ENCODE data around the gene DDX56. TPM values are rescaled to one million over a fixed set of nuclear protein-coding genes. Genes with fewer than 3 reads are reported as not detected.

The DDX56 gene
- polyA plus RNA-seq, 1 of the 3 experiments (the other 2 are of a cell fraction): 97.1 TPM

DNA sequence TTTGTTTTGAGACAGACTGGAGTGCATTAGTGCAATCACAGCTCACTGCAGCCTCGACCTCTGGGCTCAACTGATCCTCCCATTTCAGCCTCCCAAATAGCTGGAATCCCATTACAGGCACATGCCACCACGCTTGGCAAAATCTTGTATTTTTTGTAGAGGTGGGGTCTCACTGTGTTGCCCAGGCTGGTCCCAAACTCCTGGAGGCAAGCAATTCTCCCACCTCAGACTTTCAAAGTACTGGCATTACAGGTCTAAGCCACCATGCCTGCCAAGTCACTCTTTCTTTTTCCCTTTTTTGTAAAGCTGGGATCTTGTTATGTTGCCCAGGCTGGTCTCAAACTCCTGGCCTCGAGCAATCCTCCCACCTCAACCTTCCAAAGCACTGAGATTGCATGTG is 24.3 kb downstream of the DDX56 start:
- Histone ChIP-seq H3K4me1 (ENCODE audit: control insufficient read depth in 1 of 2, insufficient read depth in 2 of 2, low read depth in 1 of 2, low read length in 1 of 2) (no peaks in the 10 kb centered on the region), H3K36me3 (replicated peaks in 1 of 2; ENCODE audit: control insufficient read depth in 1 of 2, insufficient read depth in 2 of 2, low read length in 1 of 2) (no peaks in the 10 kb centered on the region), H3F3A (replicated peaks; ENCODE audit: insufficient read depth) (peaks cover 9% of the 10 kb centered on the region), H3K9ac (no peak overlapping the region), H3K27ac (ENCODE audit: low read depth in 2 of 2, low read length in 1 of 2) (no peak overlapping the region), H2AFZ (ENCODE audit: low read depth) (no peak overlapping the region), H4K20me1 (ENCODE audit: insufficient read depth) (no peaks in the 10 kb centered on the region), H3K27me3 (ENCODE audit: insufficient read depth) (peaks cover 8% of the 10 kb centered on the region; the same call in 1 of the 2 replicates), H3K4me3 (ENCODE audit: low read depth in 2 of 2, low read length in 1 of 2) (no peak overlapping the region), H3K9me2 (no peaks in the 10 kb centered on the region), H3K9me3 (no peaks in the 10 kb centered on the region), H3K4me2 (no peak overlapping the region), H3K79me2 (ENCODE audit: insufficient read depth) (no peaks in the 10 kb centered on the region)
- TF ChIP-seq EZH2phosphoT487 (IDR thresholded peaks at IDR 0.05; ENCODE audit: borderline replicate concordance, low read depth) (no peak), MXI1 (IDR thresholded peaks at IDR 0.05; ENCODE audit: low read depth, low read length) (no peak), FOXJ3 (CRISPR knock-in tag; IDR thresholded peaks at IDR 0.05) (no peak), FOSL2 (IDR thresholded peaks at IDR 0.05; ENCODE audit: borderline replicate concordance, low read depth) (no peak), FOXM1 (IDR thresholded peaks at IDR 0.05; ENCODE audit: low read depth) (no peak)
- TF ChIP-seq, protein P1, sequence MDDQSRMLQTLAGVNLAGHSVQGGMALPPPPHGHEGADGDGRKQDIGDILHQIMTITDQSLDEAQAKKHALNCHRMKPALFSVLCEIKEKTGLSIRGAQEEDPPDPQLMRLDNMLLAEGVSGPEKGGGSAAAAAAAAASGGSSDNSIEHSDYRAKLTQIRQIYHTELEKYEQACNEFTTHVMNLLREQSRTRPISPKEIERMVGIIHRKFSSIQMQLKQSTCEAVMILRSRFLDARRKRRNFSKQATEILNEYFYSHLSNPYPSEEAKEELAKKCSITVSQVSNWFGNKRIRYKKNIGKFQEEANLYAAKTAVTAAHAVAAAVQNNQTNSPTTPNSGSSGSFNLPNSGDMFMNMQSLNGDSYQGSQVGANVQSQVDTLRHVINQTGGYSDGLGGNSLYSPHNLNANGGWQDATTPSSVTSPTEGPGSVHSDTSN (IDR thresholded peaks at IDR 0.05): no peak
- 7% methylated on average over 3 of the region's 3 CpGs for WGBS (ENCODE audit: low lambda C conversion rate)
- CTCF ChIA-PET: interaction anchor here (1.3 to 9.1 kb wide), 6 partner anchors 12 to 335 kb away, joined by 3 to 55 read pairs (median 6); no protein-coding TSS in a partner anchor
- no peak for DNase-seq
- POLR2A ChIA-PET: interaction anchor here (2.1 kb wide), 1 partner anchor 16 kb away, joined by 5 read pairs; no protein-coding TSS in a partner anchor

DNA sequence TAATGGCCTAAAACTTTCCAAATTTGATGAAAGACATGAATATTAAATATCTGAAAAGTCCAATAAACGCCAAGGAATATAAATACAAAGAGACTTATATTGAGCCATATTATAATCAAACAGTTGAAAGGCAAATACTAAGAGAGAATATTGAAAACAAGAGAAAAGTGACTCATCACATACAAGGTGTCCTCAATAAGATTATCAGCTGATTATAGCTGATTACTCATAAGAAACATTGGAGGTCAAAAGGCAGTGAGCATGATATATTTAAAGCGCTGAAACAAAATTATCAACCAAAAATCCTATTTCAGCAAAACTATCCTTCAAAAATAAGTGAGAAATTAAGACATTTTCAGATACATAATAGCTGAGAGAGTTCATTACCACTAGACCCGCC is 24.8 kb downstream of the DDX56 start:
- H3K9me2 ChIP-seq: no peaks in the 10 kb centered on the region
- no peaks in the 10 kb centered on the region for H3K79me2 ChIP-seq (ENCODE audit: insufficient read depth)
- no peak overlapping the region for H3K4me2 ChIP-seq
- 68% methylated on average over 3 of the region's 3 CpGs for WGBS (ENCODE audit: low lambda C conversion rate)
- no peak overlapping the region for H3K4me3 ChIP-seq (ENCODE audit: low read depth in 2 of 2, low read length in 1 of 2)
- H4K20me1 ChIP-seq (ENCODE audit: insufficient read depth): no peaks in the 10 kb centered on the region
- peaks cover 9% of the 10 kb centered on the region for H3F3A ChIP-seq (replicated peaks; ENCODE audit: insufficient read depth)
- peaks cover 8% of the 10 kb centered on the region; the same call in 1 of the 2 replicates for H3K27me3 ChIP-seq (ENCODE audit: insufficient read depth)
- no peak for TF ChIP-seq RAD21 (IDR thresholded peaks at IDR 0.05; ENCODE audit: low read length)
- no peak for TF ChIP-seq MEF2A (IDR thresholded peaks at IDR 0.05; ENCODE audit: borderline replicate concordance, low read depth)
- H3K27ac ChIP-seq (ENCODE audit: low read depth in 2 of 2, low read length in 1 of 2): no peak overlapping the region
- no peaks in the 10 kb centered on the region for H3K4me1 ChIP-seq (ENCODE audit: control insufficient read depth in 1 of 2, insufficient read depth in 2 of 2, low read depth in 1 of 2, low read length in 1 of 2)
- no peaks in the 10 kb centered on the region for H3K36me3 ChIP-seq (replicated peaks in 1 of 2; ENCODE audit: control insufficient read depth in 1 of 2, insufficient read depth in 2 of 2, low read length in 1 of 2)
- H2AFZ ChIP-seq (ENCODE audit: low read depth): no peak overlapping the region
- ChIA-PET POLR2A (interaction anchor here (2.1 kb wide), 1 partner anchor 16 kb away, joined by 5 read pairs; no protein-coding TSS in a partner anchor), CTCF (interaction anchor here (1.3 to 9.1 kb wide), 6 partner anchors 11 to 334 kb away, joined by 3 to 55 read pairs (median 6); no protein-coding TSS in a partner anchor)
- DNase-seq: no peak
- no peaks in the 10 kb centered on the region for H3K9me3 ChIP-seq
- H3K9ac ChIP-seq: no peak overlapping the region

DNA sequence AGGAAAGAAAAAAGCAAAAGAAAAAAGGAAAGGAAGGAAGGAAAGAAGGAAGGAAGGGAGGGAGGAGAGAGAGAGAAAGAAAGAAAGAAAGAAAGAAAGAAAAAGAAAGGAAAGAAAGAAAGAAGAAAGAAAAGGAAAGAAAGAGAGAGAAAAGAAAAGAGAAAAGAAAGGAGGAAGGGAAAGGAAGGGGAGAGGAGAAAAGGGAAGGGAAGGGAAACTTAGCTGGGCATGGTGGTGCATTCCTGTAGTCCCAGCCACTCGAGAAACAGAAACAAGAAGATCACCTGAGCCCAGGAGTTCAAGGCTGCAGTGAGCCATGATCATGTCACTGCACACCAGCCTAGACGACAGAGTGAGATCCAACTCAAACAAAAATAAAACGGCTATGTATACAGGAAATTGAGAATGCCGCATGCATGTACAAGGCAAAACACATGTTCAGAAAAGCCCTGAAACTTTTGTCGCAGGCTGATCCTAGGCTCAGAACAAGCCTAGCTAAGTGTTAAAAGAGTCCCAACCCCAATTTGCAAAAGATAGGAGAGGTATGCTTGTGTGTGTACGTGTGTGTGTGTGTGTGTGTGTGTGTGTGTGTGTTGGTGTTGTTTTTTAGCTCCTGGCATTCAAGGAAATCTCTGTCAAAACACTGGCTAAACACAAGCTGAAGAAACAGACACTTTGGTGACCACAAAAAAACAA is 26.0 kb downstream of the DDX56 start:
- Histone ChIP-seq H3K79me2 (ENCODE audit: insufficient read depth) (no peaks in the 10 kb centered on the region), H3K9me2 (no peaks in the 10 kb centered on the region), H3K27ac (ENCODE audit: low read depth in 2 of 2, low read length in 1 of 2) (no peak overlapping the region), H3K36me3 (replicated peaks in 1 of 2; ENCODE audit: control insufficient read depth in 1 of 2, insufficient read depth in 2 of 2, low read length in 1 of 2) (no peaks in the 10 kb centered on the region), H3F3A (replicated peaks; ENCODE audit: insufficient read depth) (peaks cover 9% of the 10 kb centered on the region), H3K9ac (no peak overlapping the region), H3K4me2 (no peak overlapping the region), H3K9me3 (no peaks in the 10 kb centered on the region), H2AFZ (ENCODE audit: low read depth) (no peak overlapping the region), H3K4me1 (ENCODE audit: control insufficient read depth in 1 of 2, insufficient read depth in 2 of 2, low read depth in 1 of 2, low read length in 1 of 2) (no peaks in the 10 kb centered on the region), H4K20me1 (ENCODE audit: insufficient read depth) (no peaks in the 10 kb centered on the region), H3K4me3 (ENCODE audit: low read depth in 2 of 2, low read length in 1 of 2) (no peak overlapping the region), H3K27me3 (ENCODE audit: insufficient read depth) (0 out of 2 replicates have a peak, but pooled peaks cover 8% of the 10 kb centered on the region)
- POLR2A ChIA-PET: interaction anchor here (1.0 to 2.1 kb wide), 2 partner anchors 18 to 26 kb away, joined by 3 to 5 read pairs; partner anchors contain the start of gene DDX56
- DNase-seq: no peak
- CTCF ChIA-PET: interaction anchor here (0.7 to 9.1 kb wide), 6 partner anchors 10 to 25 kb away, joined by 3 to 55 read pairs (median 6); no protein-coding TSS in a partner anchor
- WGBS (ENCODE audit: low lambda C conversion rate): 38% methylated on average over 6 of the region's 6 CpGs
- TF ChIP-seq, protein P2, sequence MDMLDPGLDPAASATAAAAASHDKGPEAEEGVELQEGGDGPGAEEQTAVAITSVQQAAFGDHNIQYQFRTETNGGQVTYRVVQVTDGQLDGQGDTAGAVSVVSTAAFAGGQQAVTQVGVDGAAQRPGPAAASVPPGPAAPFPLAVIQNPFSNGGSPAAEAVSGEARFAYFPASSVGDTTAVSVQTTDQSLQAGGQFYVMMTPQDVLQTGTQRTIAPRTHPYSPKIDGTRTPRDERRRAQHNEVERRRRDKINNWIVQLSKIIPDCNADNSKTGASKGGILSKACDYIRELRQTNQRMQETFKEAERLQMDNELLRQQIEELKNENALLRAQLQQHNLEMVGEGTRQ (IDR thresholded peaks at IDR 0.05; ENCODE audit: borderline replicate concordance, low read depth, low read length): no peak
- no peak for TF ChIP-seq FOXM1 (IDR thresholded peaks at IDR 0.05; ENCODE audit: low read depth)
- no peak for TF ChIP-seq RCOR1 (IDR thresholded peaks at IDR 0.05; ENCODE audit: low read length)
- TF ChIP-seq TAF1 (IDR thresholded peaks at IDR 0.05; ENCODE audit: borderline replicate concordance, low read depth, low read length): no peak
- TF ChIP-seq TEAD4 (IDR thresholded peaks at IDR 0.05; ENCODE audit: borderline replicate concordance, insufficient read depth): no peak
- TF ChIP-seq, protein P3, sequence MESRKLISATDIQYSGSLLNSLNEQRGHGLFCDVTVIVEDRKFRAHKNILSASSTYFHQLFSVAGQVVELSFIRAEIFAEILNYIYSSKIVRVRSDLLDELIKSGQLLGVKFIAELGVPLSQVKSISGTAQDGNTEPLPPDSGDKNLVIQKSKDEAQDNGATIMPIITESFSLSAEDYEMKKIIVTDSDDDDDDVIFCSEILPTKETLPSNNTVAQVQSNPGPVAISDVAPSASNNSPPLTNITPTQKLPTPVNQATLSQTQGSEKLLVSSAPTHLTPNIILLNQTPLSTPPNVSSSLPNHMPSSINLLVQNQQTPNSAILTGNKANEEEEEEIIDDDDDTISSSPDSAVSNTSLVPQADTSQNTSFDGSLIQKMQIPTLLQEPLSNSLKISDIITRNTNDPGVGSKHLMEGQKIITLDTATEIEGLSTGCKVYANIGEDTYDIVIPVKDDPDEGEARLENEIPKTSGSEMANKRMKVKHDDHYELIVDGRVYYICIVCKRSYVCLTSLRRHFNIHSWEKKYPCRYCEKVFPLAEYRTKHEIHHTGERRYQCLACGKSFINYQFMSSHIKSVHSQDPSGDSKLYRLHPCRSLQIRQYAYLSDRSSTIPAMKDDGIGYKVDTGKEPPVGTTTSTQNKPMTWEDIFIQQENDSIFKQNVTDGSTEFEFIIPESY (IDR thresholded peaks at IDR 0.05; ENCODE audit: borderline replicate concordance, low read depth): no peak
